GM21825 (cell line): Measurements from ENCODE around the gene SLC22A1.
"Not testable (repeated sequence)": the region's sequence is repeated elsewhere in the genome, so short reads cannot be mapped to it uniquely, and the experiment has no call there.

Experiments
- ATAC-seq: cut with Tn5 transposase; IDR thresholded peaks from one replicate; pipeline ENCODE4 v1.9.1; 2021; ENCODE audit warnings: mild to moderate bottlenecking, moderate library complexity; ENCODE audit not compliant: unreplicated experiment

Gene SLC22A1

GRCh38 chr6:160137130-160137988 is 15.7 kb downstream of the SLC22A1 start:
- ATAC-seq = no peak

- ATAC-seq = peak; percentile 65
These were observed 16.6 kb downstream of the SLC22A1 start for GRCh38 chr6:160137989-160138835.

DNA sequence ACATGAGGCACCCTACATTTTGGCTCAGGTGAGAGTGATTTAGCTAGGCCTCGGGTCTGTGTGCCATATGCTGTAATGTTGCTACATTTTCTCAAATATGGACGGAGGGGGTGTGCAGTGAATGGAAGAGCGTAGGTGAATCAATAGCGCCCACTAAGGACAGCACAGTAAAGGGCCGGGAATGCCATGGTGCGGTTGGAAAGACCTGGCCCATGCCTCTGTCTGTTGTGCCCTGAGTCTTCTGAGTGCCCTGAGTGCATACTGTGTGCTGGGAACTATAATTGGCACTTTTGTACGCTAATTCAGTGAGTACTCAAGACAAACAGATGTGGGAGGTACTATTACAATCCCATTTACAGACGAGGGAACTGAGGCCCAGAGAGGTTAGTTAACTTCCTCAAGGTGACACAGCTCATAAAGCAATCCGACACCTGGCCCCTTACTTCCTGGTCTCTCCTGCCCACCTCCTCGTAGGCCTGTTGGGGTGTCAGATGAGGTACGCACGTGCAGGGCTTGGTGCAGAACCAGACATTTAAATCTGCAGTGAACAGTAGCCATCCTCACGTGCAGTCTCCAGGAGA is 17.3 kb downstream of the SLC22A1 start:
- no peak for ATAC-seq

- ATAC-seq = no peak
These were observed 17.8 kb downstream of the SLC22A1 start for GRCh38 chr6:160139420-160139851.

GRCh38 chr6:160140493-160140892 is 18.9 kb downstream of the SLC22A1 start:
- not testable (repeated sequence) for ATAC-seq

GRCh38 chr6:160141001-160141726 is 19.5 kb downstream of the SLC22A1 start:
- no peak for ATAC-seq

DNA sequence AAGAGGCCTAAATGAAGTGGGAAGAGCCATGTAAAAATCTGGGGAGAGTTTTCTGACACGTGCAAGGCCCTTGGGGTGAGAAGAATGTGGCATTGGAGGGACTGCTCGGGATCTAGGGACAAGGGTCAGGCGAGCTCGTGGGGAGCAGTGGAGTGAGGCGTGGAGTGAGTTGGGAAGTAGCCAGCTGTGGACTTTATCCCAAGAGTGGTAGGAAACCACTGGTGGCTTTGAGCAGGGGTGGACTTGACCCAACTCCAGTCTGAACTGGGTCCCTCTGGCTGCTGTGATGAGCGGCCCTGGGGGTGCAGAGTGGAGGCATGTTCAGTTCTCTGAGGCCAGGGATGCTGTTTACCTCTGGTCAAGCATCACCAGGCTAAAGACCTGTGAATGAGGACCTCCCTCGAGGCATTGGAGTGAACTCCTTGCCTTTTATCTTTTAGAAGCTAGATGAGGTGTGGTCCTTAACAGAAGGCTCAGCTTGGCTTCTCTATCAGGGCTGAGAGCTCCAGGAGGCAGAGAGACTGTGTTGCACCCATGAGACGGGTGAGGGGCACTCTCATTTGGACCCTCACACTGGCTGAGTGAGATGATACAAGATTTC is 20.6 kb downstream of the SLC22A1 start:
- ATAC-seq = no peak

DNA sequence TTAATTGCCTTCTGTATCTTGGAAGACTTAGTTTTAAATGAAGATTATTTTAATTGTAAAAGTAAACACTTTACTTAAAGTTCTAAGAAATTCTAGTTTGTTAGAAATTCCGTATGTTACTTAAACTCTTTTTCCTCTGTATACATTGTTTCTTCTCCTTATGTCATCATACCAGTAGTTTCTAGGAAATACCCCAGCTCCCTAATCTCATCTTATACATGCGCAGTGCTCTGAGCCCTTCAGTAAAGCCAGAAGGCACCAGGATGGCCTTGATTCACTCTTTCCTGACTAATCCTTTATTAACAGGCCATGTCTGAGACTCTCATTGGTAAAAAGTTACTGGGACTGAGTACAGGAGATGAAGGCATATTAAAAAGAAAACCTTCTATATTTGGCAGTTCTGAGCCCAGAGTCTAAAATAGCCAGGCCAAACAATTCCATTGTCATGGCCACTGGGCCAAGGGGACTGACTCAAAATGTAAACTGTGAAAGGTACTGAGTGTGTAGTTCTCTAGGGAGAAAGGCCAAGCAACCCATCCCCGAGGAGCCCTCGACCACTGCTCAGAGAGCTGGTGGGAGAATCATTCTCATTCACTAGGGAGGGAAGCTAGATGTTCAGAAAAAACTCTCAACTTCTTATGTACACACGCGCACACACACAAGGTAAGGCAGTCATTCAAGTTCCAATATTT is 25.0 kb downstream of the SLC22A1 start:
- no peak for ATAC-seq

- no peak for ATAC-seq
These were observed 25.5 kb downstream of the SLC22A1 start for GRCh38 chr6:160147146-160147536.

DNA sequence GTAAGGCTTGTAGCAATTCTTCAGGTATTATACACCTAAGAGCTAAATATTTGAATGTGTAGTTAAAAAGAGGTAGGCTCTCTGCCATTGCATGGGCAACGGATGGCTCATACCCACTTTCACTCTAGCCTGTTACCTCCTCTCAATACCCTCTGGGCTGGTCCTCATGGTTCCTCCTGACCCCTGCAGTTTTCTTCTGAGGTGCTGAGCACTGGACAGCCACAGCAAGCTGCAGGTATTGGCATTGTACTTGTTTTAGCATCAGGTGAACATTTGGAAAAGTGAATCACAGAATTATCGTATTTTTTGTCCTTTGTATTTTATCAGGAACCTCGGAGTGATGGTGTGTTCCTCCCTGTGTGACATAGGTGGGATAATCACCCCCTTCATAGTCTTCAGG is 32.9 kb downstream of the SLC22A1 start:
- no peak for ATAC-seq

GRCh38 chr6:160156842-160157241 is 35.2 kb downstream of the SLC22A1 start:
- no peak for ATAC-seq

DNA sequence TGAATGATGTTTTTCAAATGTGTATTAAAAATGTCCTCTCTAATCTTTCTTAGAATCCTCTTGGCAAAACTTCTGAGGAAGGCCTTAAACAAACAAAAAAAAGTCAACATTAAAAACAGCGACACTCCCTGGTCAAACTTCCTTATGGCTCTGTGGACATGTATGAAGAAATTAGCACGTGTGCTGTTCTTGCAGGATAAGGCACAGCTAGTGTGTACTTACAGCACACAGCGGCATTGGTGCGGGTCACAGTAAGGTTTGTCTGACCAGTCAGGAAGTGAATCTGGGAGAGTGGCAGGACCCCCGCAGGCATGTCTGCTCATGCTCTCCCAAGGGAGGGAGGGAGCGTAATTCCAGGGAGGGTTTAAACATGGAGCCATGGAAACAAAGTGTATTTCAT is 38.8 kb downstream of the SLC22A1 start:
- ATAC-seq = no peak

GRCh38 chr6:160160929-160161646 is 39.5 kb downstream of the SLC22A1 start:
- no peak for ATAC-seq

GRCh38 chr6:160161647-160161986 is 40.0 kb downstream of the SLC22A1 start:
- no peak for ATAC-seq

DNA sequence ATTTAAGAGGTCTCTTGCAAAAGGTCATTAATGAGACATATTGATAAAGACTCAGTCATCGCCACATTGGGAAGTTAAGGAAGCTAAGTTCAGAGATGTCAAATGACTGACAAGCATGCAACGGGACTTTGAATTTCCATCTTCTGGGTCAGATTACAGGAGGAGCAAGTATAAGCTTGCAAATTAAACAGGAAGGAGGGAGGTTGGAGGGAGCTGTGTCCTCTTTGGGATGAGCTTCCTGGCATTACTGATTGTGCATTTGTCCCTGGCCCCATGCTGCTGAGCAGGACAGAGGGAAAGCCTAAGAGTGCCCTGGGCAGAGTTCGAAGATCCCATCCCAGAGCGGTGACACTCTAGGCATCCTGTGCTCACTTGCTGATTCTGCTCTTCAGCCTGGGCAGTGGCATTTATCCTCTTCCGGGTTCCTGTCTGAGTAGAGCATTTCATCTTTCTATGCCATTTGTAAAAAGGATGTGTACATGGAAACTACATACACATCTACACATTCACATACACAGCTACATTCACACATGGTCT is 40.5 kb downstream of the SLC22A1 start:
- no peak for ATAC-seq

DNA sequence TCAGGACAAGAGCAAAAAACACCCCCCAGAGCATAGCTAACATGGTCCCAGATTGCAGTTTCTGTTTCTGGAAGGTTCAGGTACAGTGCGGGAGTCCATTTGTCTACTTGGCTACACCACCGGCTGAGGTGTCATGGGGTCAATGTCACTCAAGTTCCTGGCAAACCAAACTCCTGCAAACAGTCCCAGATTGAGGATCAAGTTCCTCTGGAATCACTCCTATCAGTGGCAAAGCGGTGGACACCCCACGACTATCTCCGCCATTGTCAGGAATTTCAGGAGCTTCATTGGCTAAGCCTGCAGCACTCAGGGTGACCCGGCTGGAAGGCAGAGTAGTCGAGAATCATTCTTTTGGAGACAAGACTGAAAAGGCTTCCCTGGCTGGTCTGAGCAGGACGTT is 41.8 kb downstream of the SLC22A1 start:
- ATAC-seq = no peak

DNA sequence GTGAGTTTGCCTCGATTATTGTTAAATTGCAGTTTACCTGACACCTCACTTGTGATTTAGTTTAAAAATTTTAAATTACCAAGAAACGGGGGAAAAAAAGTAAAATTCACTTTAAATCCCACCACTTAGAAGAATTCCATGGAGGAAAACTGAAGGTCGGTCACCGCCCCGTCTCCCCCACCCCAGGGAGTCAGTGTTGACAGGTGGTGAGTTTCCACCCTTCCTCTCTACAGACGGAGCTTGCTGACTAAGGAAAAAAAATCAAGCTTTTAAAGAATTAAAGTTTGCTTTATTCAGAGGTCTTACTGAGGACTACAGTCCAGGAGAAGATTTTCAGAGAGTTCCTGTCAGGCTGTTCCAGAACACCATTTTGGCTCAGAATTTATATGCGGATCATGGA is 42.3 kb downstream of the SLC22A1 start:
- no peak for ATAC-seq

DNA sequence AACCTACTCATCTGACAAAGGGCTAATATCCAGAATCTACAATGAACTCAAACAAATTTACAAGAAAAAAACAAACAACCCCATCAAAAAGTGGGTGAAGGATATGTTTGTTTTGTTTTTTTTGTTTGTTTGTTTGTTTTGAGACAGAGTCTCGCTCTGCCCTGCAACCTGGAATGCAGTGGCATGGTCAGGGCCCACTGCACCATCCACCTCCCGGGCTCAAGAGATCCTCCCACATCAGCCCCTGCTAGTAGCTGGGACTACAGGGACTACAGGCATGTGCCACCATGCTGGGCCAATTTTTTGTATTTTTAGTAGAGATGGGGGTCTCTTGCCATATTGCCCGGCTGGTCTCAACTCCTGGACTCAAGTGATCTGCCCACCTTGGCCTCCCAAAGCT is 44.3 kb downstream of the SLC22A1 start:
- not testable (repeated sequence) for ATAC-seq
